ENCODE results near the gene STK39.
"Not testable (repeated sequence)": the region's sequence is repeated elsewhere in the genome, so short reads cannot be mapped to it uniquely, and the experiment has no call there.

Gene STK39

GRCh38 chr2:168135630-168136029 is 111.8 kb downstream of the STK39 start:
- DNase-seq (ENCODE audit: low read depth): no peak

- DNase-seq (ENCODE audit: low read depth): no peak
Measured at GRCh38 chr2:168135121-168135520, 112.3 kb downstream of the STK39 start.

- DNase-seq (ENCODE audit: low read depth): no peak
Measured at GRCh38 chr2:168134485-168134884, 112.9 kb downstream of the STK39 start.

GRCh38 chr2:168132389-168132788 is 115.0 kb downstream of the STK39 start:
- no peak for DNase-seq (ENCODE audit: low read depth)

- DNase-seq (ENCODE audit: low read depth): no peak
Measured at GRCh38 chr2:168130346-168130745, 117.0 kb downstream of the STK39 start.

- DNase-seq (ENCODE audit: low read depth): no peak
Measured at GRCh38 chr2:168127371-168127770, 120.0 kb downstream of the STK39 start.

GRCh38 chr2:168122210-168122609 is 125.2 kb downstream of the STK39 start:
- DNase-seq (ENCODE audit: low read depth): not testable (repeated sequence)

GRCh38 chr2:168120730-168121129 is 126.7 kb downstream of the STK39 start:
- no peak for DNase-seq (ENCODE audit: low read depth)

- no peak for DNase-seq (ENCODE audit: low read depth)
Measured at GRCh38 chr2:168120310-168120709, 127.1 kb downstream of the STK39 start.

GRCh38 chr2:168119515-168120141 is 127.8 kb downstream of the STK39 start:
- DNase-seq (ENCODE audit: low read depth): no peak

GRCh38 chr2:168118733-168119514 is 128.5 kb downstream of the STK39 start:
- no peak for DNase-seq (ENCODE audit: low read depth)

- DNase-seq (ENCODE audit: low read depth): no peak
Measured at GRCh38 chr2:168116448-168116847, 130.9 kb downstream of the STK39 start.

- no peak for DNase-seq (ENCODE audit: low read depth)
Measured at GRCh38 chr2:168114619-168115018, 132.8 kb downstream of the STK39 start.

GRCh38 chr2:168114040-168114439 is 133.4 kb downstream of the STK39 start:
- no peak for DNase-seq (ENCODE audit: low read depth)

- DNase-seq (ENCODE audit: low read depth): no peak
Measured at GRCh38 chr2:168107322-168107721, 140.1 kb downstream of the STK39 start.

GRCh38 chr2:168105127-168105683 is 142.2 kb downstream of the STK39 start:
- no peak for DNase-seq (ENCODE audit: low read depth)

GRCh38 chr2:168097431-168097830 is 150.0 kb downstream of the STK39 start:
- DNase-seq (ENCODE audit: low read depth): no peak

- no peak for DNase-seq (ENCODE audit: low read depth)
Measured at GRCh38 chr2:168096158-168096557, 151.2 kb downstream of the STK39 start.

- DNase-seq (ENCODE audit: low read depth): no peak
Measured at GRCh38 chr2:168091986-168092385, 155.4 kb downstream of the STK39 start.

GRCh38 chr2:168090366-168091135 is 156.8 kb downstream of the STK39 start:
- DNase-seq (ENCODE audit: low read depth): no peak

GRCh38 chr2:168089200-168089599 is 158.2 kb downstream of the STK39 start:
- DNase-seq (ENCODE audit: low read depth): no peak

GRCh38 chr2:168087401-168087800 is 160.0 kb downstream of the STK39 start:
- DNase-seq (ENCODE audit: low read depth): no peak

GRCh38 chr2:168086851-168087250 is 160.5 kb downstream of the STK39 start:
- no peak for DNase-seq (ENCODE audit: low read depth)
